PFSK-1 (cell line): Measurements from ENCODE around the gene ZNF775.

ENCODE experiments used
- FOXP2 ChIP-seq: optimal IDR thresholded peaks from 2 replicates; pipeline ENCODE3; 2011; ENCODE audit warnings: borderline replicate concordance, control low read depth, inconsistent platforms; ENCODE audit not compliant: insufficient read depth; ENCODE audit errors: extremely low read length, extremely low read depth
- POLR2AphosphoS5 ChIP-seq: IDR thresholded peaks from 2 replicates; pipeline ENCODE4 v1.6.1; 2012; ENCODE audit warnings: low read depth, mild to moderate bottlenecking, control low read depth, low read length, moderate library complexity
- REST ChIP-seq, 2 experiments: IDR thresholded peaks; 2 replicates each; pipeline versions ENCODE4 v1.6.1 to v1.8.0; 2011 to 2012; ENCODE audit warnings: low read depth in 2 of 2, low read length in 2 of 2, control low read depth in 1 of 2, inconsistent platforms in 1 of 2, mild to moderate bottlenecking in 1 of 2, moderate library complexity in 1 of 2; ENCODE audit not compliant: insufficient read depth in 1 of 2
- SIN3A ChIP-seq: IDR thresholded peaks from 2 replicates; pipeline ENCODE4 v1.6.1; 2012; ENCODE audit warnings: mild to moderate bottlenecking, low read length, moderate library complexity, borderline replicate concordance; ENCODE audit not compliant: insufficient read depth
- TAF1 ChIP-seq: IDR thresholded peaks from 2 replicates; pipeline ENCODE4 v1.6.1; 2012; ENCODE audit warnings: low read length, control low read depth, borderline replicate concordance; ENCODE audit not compliant: insufficient read depth

Gene ZNF775

GRCh38 chr7:150385302-150385723, 6.2 kb downstream of the ZNF775 start:
- TF ChIP-seq FOXP2: no peak
- TF ChIP-seq POLR2AphosphoS5: no peak
- no peak for TF ChIP-seq REST (IDR thresholded peaks at IDR 0.05; ENCODE audit: insufficient read depth in 1 of 2, low read depth in 2 of 2, low read length in 2 of 2)
- no peak for TF ChIP-seq SIN3A
- no peak for TF ChIP-seq TAF1

DNA sequence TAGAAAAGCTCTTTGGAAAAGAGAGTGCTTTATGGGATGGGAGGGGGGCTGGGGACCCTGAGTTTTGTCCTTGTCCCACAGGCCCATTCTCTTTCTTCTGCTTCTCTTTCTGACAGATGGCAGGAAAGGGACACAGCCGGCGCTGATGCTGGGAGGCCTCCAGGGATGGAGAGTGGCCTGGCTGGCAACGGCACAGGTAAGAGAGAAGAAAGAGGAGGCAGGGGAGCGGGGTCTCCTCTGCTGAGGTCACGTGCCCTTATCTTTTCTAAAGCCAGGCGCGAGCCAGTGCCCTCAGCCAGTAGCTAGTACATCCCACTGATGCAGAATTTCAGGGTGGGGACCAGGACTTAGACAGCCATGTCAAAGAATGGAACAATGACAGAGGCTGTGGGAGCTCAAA, 9.2 kb downstream of the ZNF775 start:
- no peak for TF ChIP-seq FOXP2
- TF ChIP-seq SIN3A: no peak
- no peak for TF ChIP-seq POLR2AphosphoS5
- no peak for TF ChIP-seq TAF1
- TF ChIP-seq REST (IDR thresholded peaks at IDR 0.05; ENCODE audit: insufficient read depth in 1 of 2, low read depth in 2 of 2, low read length in 2 of 2): no peak

- TF ChIP-seq REST (IDR thresholded peaks at IDR 0.05; ENCODE audit: insufficient read depth in 1 of 2, low read depth in 2 of 2, low read length in 2 of 2): no peak
- TF ChIP-seq SIN3A: no peak
- no peak for TF ChIP-seq TAF1
- TF ChIP-seq POLR2AphosphoS5: no peak
Observed at GRCh38 chr7:150388709-150389531, 9.8 kb downstream of the ZNF775 start.

- TF ChIP-seq TAF1 (no peak), POLR2AphosphoS5 (no peak), REST (IDR thresholded peaks at IDR 0.05; ENCODE audit: insufficient read depth in 1 of 2, low read depth in 2 of 2, low read length in 2 of 2) (no peak), SIN3A (no peak), FOXP2 (no peak)
Observed at GRCh38 chr7:150389532-150389816, 10.3 kb downstream of the ZNF775 start.

DNA sequence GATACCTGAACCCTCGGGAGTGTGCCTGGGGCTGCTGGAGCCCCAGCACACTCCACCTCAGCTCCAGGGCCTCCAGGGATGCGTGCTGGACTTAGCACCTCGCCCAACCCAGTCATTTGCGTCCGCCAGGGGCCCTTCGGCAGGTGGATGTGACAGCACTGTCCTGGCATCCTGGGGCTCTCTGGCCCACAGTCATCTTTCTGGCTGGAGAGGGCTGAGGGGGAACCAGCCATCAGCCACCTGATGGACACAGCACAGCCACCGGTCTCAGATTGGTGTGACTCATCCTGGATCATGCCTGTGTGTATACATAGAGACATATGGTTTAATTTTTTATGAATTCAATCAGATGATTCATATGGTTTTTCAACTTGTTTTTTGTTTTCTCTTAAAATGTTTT, 11.1 kb downstream of the ZNF775 start:
- TF ChIP-seq REST (IDR thresholded peaks at IDR 0.05; ENCODE audit: insufficient read depth in 1 of 2, low read depth in 2 of 2, low read length in 2 of 2) (no peak), FOXP2 (no peak), SIN3A (no peak), POLR2AphosphoS5 (no peak), TAF1 (no peak)
